ENCODE results near the gene ABCG4. TPM values are rescaled to one million over a fixed set of nuclear protein-coding genes. Genes with fewer than 3 reads are reported as not detected.
"Not testable (repeated sequence)": the region's sequence is repeated elsewhere in the genome, so short reads cannot be mapped to it uniquely, and the experiment has no call there.

Gene ABCG4
- not detected for total RNA-seq

GRCh38 chr11:119149018-119149785, at the start of gene ABCG4:
Gene ABCG4, plus strand, starts transcription at chr11:119149052. Its CDS starts 914 bp downstream, at chr11:119149966.
- no peak for DNase-seq

- no peak for DNase-seq
Observed at GRCh38 chr11:119099711-119100110, 49.1 kb upstream of the ABCG4 start.

- no peak for DNase-seq
Observed at GRCh38 chr11:119100246-119100970, 48.4 kb upstream of the ABCG4 start.

- no peak for DNase-seq
Observed at GRCh38 chr11:119100994-119101758, 47.7 kb upstream of the ABCG4 start.

- DNase-seq = peak; percentile 82
Observed at GRCh38 chr11:119101759-119102423, 47.0 kb upstream of the ABCG4 start, which contains the start of gene DPAGT1. Gene DPAGT1, minus strand, starts transcription at chr11:119101853. Its CDS starts 198 bp downstream, at chr11:119101655.

GRCh38 chr11:119103161-119103664, 45.6 kb upstream of the ABCG4 start:
- DNase-seq = not testable (repeated sequence)

- no peak for DNase-seq
Observed at GRCh38 chr11:119103793-119104192, 45.1 kb upstream of the ABCG4 start.

- peak; percentile 82 for DNase-seq
Observed at GRCh38 chr11:119106564-119107537, 42.0 kb upstream of the ABCG4 start, which contains the start of gene C2CD2L. Gene C2CD2L, plus strand, starts transcription at chr11:119107344. Its CDS starts 398 bp downstream, at chr11:119107742.

- DNase-seq = no peak
Observed at GRCh38 chr11:119107538-119108145, 41.2 kb upstream of the ABCG4 start.

- no peak for DNase-seq
Observed at GRCh38 chr11:119108146-119108856, 40.6 kb upstream of the ABCG4 start.

- DNase-seq = no peak
Observed at GRCh38 chr11:119108857-119109221, 40.0 kb upstream of the ABCG4 start.

- no peak for DNase-seq
Observed at GRCh38 chr11:119109843-119110242, 39.0 kb upstream of the ABCG4 start.

GRCh38 chr11:119110439-119110838, 38.4 kb upstream of the ABCG4 start:
- no peak for DNase-seq

GRCh38 chr11:119111361-119111925, 37.4 kb upstream of the ABCG4 start:
- no peak for DNase-seq

- no peak for DNase-seq
Observed at GRCh38 chr11:119112314-119113020, 36.4 kb upstream of the ABCG4 start.

GRCh38 chr11:119113716-119114115, 35.1 kb upstream of the ABCG4 start:
- DNase-seq = no peak

GRCh38 chr11:119114351-119114750, 34.5 kb upstream of the ABCG4 start:
- DNase-seq = no peak

GRCh38 chr11:119115484-119116234, 33.2 kb upstream of the ABCG4 start:
- no peak for DNase-seq
